GM10847 (cell line): ENCODE results near the gene APLNR.

ENCODE experiments used
- POLR2A ChIP-seq: IDR thresholded peaks from 2 replicates; pipeline ENCODE4 v1.6.1; 2011; ENCODE audit not compliant: insufficient read length; ENCODE audit errors: extremely low read depth

The APLNR gene

GRCh38 chr11:57207168-57207567 lies 29.9 kb downstream of the APLNR start:
- TF ChIP-seq POLR2A, result no peak

DNA sequence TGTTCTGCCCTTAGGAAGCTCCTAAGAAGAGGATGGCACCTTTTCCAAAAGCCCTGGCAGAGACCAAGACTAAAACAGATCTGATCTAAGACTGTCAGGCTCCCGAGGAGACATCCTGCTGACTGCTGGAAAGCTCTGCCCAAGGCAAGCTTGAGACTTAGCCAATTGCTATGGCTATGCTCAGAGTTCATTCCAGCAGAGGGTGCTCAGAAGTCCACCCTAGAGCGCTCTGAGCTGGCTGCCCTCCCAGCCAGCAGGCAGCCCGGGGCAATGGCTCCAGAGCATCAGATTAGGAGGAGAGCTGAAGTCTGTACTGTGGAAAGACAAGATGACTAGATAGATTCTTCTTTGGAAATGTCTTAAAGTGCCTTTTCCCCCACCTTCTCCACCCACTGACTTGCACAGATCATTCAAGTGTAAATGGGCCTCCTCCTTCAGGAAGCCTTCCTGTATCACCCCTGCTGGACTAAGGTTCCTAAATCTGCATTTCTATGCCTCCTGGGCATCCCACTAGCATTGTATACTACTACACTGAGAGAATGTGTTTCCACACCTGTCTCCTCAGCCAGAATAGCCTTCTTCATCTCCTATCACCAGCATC lies 31.9 kb downstream of the APLNR start:
- TF ChIP-seq POLR2A, result no peak

DNA sequence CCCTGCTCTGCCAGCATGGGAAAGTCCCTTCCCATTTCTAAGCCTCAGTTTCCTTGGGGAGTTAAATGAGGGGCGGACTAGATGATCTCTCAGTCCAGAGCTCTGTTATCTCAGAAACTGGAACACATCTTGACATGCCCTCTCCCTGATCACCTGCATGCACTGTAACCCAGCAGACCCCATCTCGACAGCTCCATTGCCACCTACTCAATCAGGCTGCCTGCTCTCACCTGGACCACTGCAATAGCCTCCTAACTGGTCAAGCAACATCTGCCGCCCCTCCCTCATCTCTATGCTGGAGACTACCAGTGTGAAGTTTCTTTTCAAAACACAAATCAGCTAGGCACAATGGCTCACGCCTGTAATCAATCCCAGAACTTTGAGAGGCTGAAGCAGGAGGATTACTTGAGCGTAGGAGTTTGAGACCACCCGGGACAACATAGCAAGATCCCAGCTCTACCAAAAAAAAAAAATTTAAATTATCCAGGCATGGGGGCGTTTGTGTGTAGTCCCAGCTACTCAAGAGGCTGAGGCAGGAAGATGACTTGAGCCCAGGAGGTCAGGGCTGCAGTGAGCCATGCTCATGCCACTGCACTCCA lies 33.1 kb downstream of the APLNR start:
- TF ChIP-seq POLR2A, result no peak

DNA sequence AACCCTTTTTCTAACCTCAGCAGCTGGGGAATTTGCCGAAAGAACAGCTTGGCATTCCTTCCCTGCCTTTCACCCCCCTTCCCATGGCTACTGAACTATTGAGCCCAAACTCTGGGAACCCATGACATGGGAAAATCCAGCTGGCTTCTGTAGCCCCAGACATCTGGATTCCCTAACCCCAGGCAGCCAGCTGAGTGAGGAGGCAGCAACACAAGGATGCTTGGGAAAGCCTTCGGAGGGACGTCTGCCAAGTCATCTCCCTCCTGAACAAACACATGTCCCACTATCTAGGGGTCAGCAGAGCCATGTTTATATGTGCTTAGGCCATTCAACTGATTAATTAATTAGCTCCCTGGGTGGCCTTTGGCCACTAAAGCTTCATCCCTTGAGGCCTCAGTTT lies 33.7 kb downstream of the APLNR start:
- no peak for TF ChIP-seq POLR2A

GRCh38 chr11:57202281-57202680 lies 34.8 kb downstream of the APLNR start:
- TF ChIP-seq POLR2A, result no peak

DNA sequence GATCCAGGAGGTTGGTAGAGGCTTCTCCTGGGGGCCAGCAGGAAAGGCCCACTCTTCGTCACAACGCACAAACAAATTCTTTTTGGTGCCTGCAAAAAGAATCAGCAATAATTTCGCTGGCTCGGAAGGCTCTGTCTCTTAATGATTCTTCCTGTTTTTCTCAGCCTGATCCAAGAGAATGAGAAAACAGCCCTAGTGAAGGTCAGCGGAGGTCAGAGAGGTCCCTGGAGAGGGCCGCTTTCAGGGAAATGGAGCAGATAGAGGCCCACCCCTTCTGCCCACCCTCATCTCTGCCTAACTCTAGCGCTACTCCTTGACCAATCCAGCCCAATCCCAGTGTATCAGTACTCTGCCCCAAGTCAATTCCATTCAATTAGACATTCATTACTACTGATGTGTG lies 36.1 kb downstream of the APLNR start:
- no peak for TF ChIP-seq POLR2A

DNA sequence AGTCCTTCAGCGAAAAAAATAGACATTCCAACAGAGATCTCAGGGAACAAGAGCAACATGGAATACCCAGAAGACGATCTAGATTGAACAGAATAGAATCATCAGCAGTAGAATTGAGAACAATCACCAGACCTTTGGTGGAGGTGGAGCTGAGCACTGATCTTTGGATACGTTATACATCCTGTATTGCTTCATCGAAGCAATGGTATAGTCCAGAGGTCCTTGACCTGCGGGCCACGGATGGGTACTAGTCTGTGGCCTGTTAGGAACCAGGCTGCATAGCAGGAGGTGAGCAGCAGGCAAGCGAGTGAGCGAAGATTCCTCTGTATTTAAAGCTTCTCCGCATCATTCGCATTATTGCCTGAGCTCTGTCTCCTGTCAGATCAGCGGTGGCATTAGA lies 37.7 kb downstream of the APLNR start:
- no peak for TF ChIP-seq POLR2A

DNA sequence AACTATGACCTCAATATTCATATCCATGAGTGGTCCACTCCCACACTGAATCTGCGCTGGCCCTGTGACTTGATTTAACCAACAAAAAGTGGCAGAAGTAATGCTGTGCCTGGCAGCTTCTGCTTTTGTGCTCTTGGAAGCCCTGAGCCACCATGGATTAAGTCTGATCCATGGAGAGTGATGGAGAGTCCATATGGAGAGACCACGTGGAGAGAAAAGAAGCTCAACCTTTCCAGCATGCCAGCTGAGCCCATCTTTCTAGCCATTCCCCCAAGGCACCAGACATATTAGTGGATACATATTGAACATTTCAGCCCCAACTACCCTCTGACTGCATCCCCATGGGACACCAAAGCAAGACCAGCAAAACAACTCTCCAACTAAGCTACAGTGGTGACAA lies 39.3 kb downstream of the APLNR start:
- no peak for TF ChIP-seq POLR2A

GRCh38 chr11:57196596-57196995 lies 40.5 kb downstream of the APLNR start:
- no peak for TF ChIP-seq POLR2A

DNA sequence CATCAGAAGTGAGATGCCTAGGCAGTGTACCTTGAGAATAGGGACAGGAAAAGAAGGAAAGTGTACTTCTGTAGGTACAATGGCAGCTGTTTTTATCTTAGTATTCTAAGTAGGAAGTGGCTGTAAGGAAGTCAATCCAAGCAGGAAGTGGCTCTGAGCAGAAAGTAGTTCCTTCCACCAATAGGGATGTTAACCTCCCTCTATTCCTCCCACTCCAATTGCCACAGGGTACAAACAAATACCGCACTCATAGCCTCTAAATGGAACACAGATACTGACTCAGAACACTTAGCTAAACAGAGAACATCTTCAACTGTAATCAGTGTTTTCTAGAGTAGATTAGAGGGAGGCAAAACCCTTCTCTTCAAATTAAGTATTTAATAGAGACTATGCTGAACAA lies 44.7 kb downstream of the APLNR start:
- no peak for TF ChIP-seq POLR2A

DNA sequence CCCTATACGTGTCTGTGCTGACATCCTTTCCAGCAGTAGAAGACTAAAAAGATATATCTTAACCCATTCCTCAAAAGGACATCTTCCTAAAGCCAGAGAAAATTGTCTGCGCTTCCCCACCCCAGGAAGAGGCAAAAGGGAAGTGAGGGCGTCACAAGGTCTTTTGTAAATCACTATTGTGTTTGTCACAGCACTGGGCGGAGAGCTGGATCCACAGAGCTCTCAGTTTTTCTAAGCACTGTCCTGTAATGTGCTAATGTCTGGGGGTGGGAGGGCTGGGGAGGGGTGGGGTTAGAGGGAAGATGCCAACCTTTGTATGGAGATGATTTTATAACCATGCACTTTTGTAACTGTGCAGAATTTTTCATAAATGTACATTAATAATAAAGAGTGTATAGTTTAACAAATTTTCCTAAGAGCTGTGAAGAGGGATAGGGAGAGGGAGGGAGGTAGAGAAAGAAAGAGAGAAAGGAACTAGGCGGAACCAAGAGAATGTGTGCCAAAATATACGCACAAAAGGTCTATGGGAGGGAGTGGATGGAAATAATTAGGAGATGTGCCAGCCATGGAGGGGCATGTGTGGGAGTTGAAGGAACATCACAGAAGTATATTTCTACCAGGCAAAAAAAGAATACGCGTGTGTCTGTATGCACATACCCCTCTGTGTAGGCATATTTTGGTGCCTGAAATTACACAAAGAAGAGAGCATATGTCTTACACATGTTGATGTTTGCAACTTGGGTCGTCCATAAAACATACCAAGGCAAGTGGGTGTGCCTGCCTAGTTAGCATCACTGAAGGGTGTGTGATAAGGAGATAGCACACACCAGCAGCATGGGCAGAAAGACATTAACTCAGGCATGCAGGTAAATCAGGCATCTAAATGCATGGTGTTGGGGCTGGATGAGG lies 45.5 kb downstream of the APLNR start:
- no peak for TF ChIP-seq POLR2A

DNA sequence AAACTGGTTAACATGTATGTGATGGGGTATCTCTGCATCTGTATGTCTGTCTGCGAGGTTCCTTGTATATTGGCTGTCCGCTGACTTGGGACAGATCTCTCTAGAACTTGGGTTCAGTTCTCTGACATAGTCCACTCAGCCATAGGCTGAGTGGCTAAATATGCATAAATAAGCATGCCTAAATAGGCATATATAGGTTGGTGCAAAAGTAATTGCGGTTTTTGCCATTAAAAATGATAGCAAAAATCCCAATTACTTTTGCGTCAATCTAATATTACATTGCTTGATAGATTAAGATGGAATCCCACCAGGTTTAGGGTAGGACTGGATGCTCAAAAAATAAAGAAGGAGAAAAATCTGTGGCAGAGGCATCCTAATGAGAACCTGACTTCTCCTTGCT lies 46.5 kb downstream of the APLNR start:
- no peak for TF ChIP-seq POLR2A
